NB4 (cell line): ENCODE measurements around the gene SP2.

Experiments
- CTCF ChIP-seq: IDR thresholded peaks from one replicate; pipeline ENCODE4 v1.5.1; 2012; ENCODE audit warnings: low read depth, low read length
- MAX ChIP-seq: IDR thresholded peaks from 2 replicates; pipeline ENCODE4 v1.6.1; 2011; ENCODE audit warnings: low read depth, low read length
- MYC ChIP-seq: IDR thresholded peaks from 2 replicates; pipeline ENCODE4 v1.6.1; 2011; ENCODE audit warnings: low read depth, low read length
- POLR2A ChIP-seq: IDR thresholded peaks from 2 replicates; pipeline ENCODE4 v1.6.1; 2011; ENCODE audit warnings: mild to moderate bottlenecking; ENCODE audit not compliant: insufficient read length; ENCODE audit errors: extremely low read depth

GRCh38 chr17:47891545-47892088 lies 4.4 kb upstream of the SP2 start:
- TF ChIP-seq CTCF (no peak), POLR2A (no peak), MAX (no peak), MYC (no peak)
